Measurements from ENCODE around the gene PTPN20. TPM values are rescaled to one million over a fixed set of nuclear protein-coding genes. Genes with fewer than 3 reads are reported as not detected.
A peak's percentile ranks its signal among the peaks of the same experiment; 100 is the strongest.
"Not testable (repeated sequence)": the region's sequence is repeated elsewhere in the genome, so short reads cannot be mapped to it uniquely, and the experiment has no call there.

PTPN20 gene, protein sequence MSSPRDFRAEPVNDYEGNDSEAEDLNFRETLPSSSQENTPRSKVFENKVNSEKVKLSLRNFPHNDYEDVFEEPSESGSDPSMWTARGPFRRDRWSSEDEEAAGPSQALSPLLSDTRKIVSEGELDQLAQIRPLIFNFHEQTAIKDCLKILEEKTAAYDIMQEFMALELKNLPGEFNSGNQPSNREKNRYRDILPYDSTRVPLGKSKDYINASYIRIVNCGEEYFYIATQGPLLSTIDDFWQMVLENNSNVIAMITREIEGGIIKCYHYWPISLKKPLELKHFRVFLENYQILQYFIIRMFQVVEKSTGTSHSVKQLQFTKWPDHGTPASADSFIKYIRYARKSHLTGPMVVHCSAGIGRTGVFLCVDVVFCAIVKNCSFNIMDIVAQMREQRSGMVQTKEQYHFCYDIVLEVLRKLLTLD
- 9.5 TPM for total RNA-seq (2021; ENCODE audit: unreplicated experiment)
- polyA plus RNA-seq (2012; ENCODE audit: insufficient read length) = 5.9 TPM
- percentile 65 among the genes with signal in this experiment for Bru-seq, nascent RNA
- BruChase-seq, experiment 1, labeled RNA remaining after a 2-hour chase = percentile 69 among the genes with signal in this experiment
- percentile 62 among the genes with signal in this experiment for BruChase-seq, experiment 2, labeled RNA remaining after a 6-hour chase
- long read RNA-seq, partial matches to known transcripts = 0 of 19 reads
- long read RNA-seq, other reads (novel, unspliced or antisense) = 11 of 19 reads

DNA sequence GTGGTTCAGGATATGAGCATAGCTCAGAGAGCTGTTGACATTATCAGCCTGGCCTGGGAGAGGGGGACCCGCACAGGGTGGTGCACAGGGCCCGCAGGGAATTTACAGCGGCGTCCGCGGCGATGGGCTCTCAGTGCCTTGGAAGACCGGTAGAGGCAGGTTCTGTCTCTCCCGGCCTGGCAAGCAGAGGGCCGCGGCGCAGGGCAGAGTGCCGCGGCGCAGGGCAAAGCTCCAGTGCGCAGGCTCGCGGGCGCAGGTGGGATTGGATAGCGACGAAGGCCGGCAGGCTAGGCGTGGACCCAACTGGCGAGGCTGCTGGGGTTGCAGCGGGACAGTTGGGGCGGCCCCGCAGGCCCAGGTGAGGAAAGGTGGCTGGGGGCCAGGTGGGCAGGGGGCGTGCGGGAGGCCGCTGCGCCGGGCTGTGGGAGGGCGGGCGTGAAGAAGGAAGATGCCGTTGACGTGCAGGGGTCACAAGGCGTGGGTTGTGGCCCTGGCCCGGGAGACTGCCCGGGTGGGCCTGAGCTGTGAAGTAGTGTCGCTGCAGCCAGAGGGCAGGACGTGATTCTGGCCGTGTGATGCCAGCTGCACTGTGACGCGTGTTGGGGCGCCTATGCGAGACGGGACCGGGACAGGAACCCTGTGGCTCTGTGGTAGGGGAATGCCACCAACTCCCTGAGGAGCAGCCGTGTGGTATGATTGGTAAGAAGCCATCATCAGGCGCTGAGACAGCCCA is at the start of gene PTPN20:
TSS of gene PTPN20 (plus strand) at position 285 of the 733 bp plus-strand sequence. CDS start 21,072 bp downstream, outside the sequence.
- Histone ChIP-seq H3K4me3 (ENCODE audit: low read depth in 2 of 2, low read length in 2 of 2) (peak within 1 kb of the TSS; percentile 11 to 39; a peak in 2 of 4 replicates), H3K27ac (ENCODE audit: low read length) (peak within 1 kb of the TSS; percentile 63; the same call in 1 of the 2 replicates)
- H3K27me3 ChIP-seq (ENCODE audit: control insufficient read depth, insufficient read depth, low read length); POLR2A ChIA-PET; in situ Hi-C loops (cut with HindIII; ENCODE audit: low pct_unique_long_range_greater_than_20kb, low sequenced_read_pairs); intact Hi-C loops (cut with micrococcal nuclease; ENCODE audit: unreplicated experiment); H3K36me3 ChIP-seq (ENCODE audit: control insufficient read depth, insufficient read depth, low read length); H3K4me1 ChIP-seq (ENCODE audit: control insufficient read depth, insufficient read depth, low read length); BruUV-seq (replicated peaks); DNase-seq (ENCODE audit: low read depth, low spot score); CTCF ChIA-PET; H3K9me3 ChIP-seq (ENCODE audit: control insufficient read depth, insufficient read depth, low read depth, low read length): not testable (repeated sequence)
- peak; percentile 99 for ATAC-seq
- TF ChIP-seq POLR2AphosphoS5 (IDR thresholded peaks at IDR 0.05; ENCODE audit: low read depth, low read length) = peak; percentile 25; the same call in 1 of the 2 replicates

DNA sequence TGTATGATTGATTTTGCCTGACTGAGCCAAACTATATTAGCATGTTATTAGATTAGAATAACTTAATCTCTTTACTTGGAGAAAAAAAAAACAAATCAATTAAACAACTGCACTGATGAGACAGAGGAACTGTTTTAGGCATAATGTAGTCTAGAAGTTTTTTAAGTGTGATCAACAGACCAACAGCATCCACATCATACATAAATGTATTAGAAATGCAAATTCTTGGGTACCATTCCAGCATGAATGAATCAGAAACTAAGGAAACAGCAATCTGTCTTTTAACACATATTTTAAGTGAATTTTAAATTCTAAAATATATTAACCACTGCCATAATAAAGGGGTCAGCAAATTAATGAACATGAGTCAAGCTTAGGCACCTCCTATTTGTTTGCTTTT is 41.5 kb upstream of the PTPN20 start:
- ATAC-seq; H3K9me3 ChIP-seq (ENCODE audit: control insufficient read depth, insufficient read depth, low read depth, low read length); DNase-seq (ENCODE audit: low read depth, low spot score); POLR2A ChIA-PET; H3K4me1 ChIP-seq (ENCODE audit: control insufficient read depth, insufficient read depth, low read length); intact Hi-C loops (cut with micrococcal nuclease; ENCODE audit: unreplicated experiment); BruUV-seq (replicated peaks); H3K4me3 ChIP-seq (ENCODE audit: low read depth in 2 of 2, low read length in 2 of 2); H3K27me3 ChIP-seq (ENCODE audit: control insufficient read depth, insufficient read depth, low read length); H3K36me3 ChIP-seq (ENCODE audit: control insufficient read depth, insufficient read depth, low read length); CTCF ChIA-PET; H3K27ac ChIP-seq (ENCODE audit: low read length); in situ Hi-C loops (cut with HindIII; ENCODE audit: low pct_unique_long_range_greater_than_20kb, low sequenced_read_pairs): not testable (repeated sequence)

DNA sequence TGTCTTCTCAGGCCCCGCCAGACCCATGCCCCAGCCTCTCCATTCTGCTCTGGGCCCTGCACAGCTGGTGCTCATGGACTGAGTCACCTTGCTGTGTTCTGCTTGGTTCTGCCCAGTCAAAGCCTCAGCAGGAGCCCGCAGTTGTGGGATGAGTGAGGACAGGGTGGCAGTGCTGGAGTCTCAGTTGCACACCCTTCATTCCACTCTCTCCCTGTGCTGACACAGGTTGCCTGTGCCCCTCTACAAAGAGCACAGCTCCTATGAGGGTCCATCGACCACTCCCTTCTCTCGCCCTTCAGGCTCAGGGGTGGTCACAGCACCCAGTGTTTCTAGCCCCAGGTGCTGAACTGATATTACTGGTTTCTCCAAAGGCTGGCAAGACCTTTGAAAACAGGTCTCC is 39.6 kb upstream of the PTPN20 start:
- CTCF ChIA-PET; H3K4me1 ChIP-seq (ENCODE audit: control insufficient read depth, insufficient read depth, low read length); DNase-seq (ENCODE audit: low read depth, low spot score); H3K4me3 ChIP-seq (ENCODE audit: low read depth in 2 of 2, low read length in 2 of 2); H3K36me3 ChIP-seq (ENCODE audit: control insufficient read depth, insufficient read depth, low read length); H3K9me3 ChIP-seq (ENCODE audit: control insufficient read depth, insufficient read depth, low read depth, low read length); ATAC-seq; POLR2A ChIA-PET; H3K27me3 ChIP-seq (ENCODE audit: control insufficient read depth, insufficient read depth, low read length); BruUV-seq (replicated peaks); in situ Hi-C loops (cut with HindIII; ENCODE audit: low pct_unique_long_range_greater_than_20kb, low sequenced_read_pairs); intact Hi-C loops (cut with micrococcal nuclease; ENCODE audit: unreplicated experiment); H3K27ac ChIP-seq (ENCODE audit: low read length): not testable (repeated sequence)

DNA sequence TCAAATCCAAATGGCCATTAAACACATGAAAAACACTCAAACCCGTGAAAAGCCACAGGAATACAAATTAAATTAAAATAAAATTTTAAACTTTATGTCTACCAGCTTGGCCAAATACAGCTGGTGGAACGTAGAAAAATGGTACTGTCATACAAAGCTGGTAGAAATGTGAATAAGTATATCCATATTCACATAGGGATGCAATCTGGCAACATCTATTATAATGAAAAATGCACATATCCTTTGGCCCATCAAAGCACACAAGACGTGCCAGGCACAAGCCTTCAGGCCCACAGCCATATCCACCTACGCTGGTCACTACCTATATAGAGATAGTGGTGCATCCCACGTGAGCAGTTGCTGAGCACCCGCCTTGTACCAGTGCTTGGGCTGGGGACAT is 35.9 kb upstream of the PTPN20 start:
- BruUV-seq (replicated peaks); H3K4me1 ChIP-seq (ENCODE audit: control insufficient read depth, insufficient read depth, low read length); H3K9me3 ChIP-seq (ENCODE audit: control insufficient read depth, insufficient read depth, low read depth, low read length); H3K27ac ChIP-seq (ENCODE audit: low read length); in situ Hi-C loops (cut with HindIII; ENCODE audit: low pct_unique_long_range_greater_than_20kb, low sequenced_read_pairs); CTCF ChIA-PET; H3K4me3 ChIP-seq (ENCODE audit: low read depth in 2 of 2, low read length in 2 of 2); POLR2A ChIA-PET; ATAC-seq; intact Hi-C loops (cut with micrococcal nuclease; ENCODE audit: unreplicated experiment); H3K36me3 ChIP-seq (ENCODE audit: control insufficient read depth, insufficient read depth, low read length); H3K27me3 ChIP-seq (ENCODE audit: control insufficient read depth, insufficient read depth, low read length); DNase-seq (ENCODE audit: low read depth, low spot score): not testable (repeated sequence)

DNA sequence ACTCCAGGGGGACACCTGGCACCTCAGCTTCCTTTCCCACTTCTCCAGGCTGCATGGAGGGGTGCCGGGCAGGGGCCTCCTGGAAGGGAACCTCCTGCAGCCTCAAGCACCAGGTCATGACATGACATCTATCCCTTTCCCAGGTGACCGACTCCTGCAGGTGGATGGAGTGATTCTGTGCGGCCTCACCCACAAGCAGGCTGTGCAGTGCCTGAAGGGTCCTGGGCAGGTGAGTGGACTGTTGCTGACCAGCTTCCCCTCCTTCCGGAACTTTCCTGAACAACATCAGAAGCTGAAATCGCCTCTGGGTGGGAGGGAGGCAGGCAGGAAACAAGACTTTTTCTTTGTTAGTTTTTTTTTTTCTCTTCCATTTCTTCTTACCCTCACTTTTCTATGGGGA is 34.5 kb upstream of the PTPN20 start:
- H3K9me3 ChIP-seq (ENCODE audit: control insufficient read depth, insufficient read depth, low read depth, low read length); H3K4me1 ChIP-seq (ENCODE audit: control insufficient read depth, insufficient read depth, low read length); in situ Hi-C loops (cut with HindIII; ENCODE audit: low pct_unique_long_range_greater_than_20kb, low sequenced_read_pairs); H3K36me3 ChIP-seq (ENCODE audit: control insufficient read depth, insufficient read depth, low read length); CTCF ChIA-PET; H3K27ac ChIP-seq (ENCODE audit: low read length); intact Hi-C loops (cut with micrococcal nuclease; ENCODE audit: unreplicated experiment); H3K27me3 ChIP-seq (ENCODE audit: control insufficient read depth, insufficient read depth, low read length); ATAC-seq; DNase-seq (ENCODE audit: low read depth, low spot score); BruUV-seq (replicated peaks); H3K4me3 ChIP-seq (ENCODE audit: low read depth in 2 of 2, low read length in 2 of 2); POLR2A ChIA-PET: not testable (repeated sequence)

DNA sequence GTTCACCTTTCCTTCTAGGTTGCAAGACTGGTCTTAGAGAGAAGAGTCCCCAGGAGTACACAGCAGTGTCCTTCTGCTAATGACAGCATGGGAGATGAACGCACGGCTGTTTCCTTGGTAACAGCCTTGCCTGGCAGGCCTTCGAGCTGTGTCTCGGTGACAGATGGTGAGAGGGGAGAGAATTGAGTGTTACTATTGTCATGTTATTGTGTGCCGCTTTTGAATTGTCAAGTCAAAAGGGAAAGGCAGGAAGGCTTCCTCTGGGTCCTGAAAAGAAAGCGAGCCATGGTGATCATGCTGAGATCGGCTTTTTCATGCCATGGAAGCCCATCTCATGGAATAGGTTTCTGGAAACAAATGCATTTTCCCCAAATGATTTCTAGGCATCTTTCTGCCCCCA is 32.5 kb upstream of the PTPN20 start:
- DNase-seq (ENCODE audit: low read depth, low spot score); CTCF ChIA-PET; H3K27me3 ChIP-seq (ENCODE audit: control insufficient read depth, insufficient read depth, low read length); intact Hi-C loops (cut with micrococcal nuclease; ENCODE audit: unreplicated experiment); H3K4me3 ChIP-seq (ENCODE audit: low read depth in 2 of 2, low read length in 2 of 2); H3K9me3 ChIP-seq (ENCODE audit: control insufficient read depth, insufficient read depth, low read depth, low read length); H3K36me3 ChIP-seq (ENCODE audit: control insufficient read depth, insufficient read depth, low read length); in situ Hi-C loops (cut with HindIII; ENCODE audit: low pct_unique_long_range_greater_than_20kb, low sequenced_read_pairs); ATAC-seq; BruUV-seq (replicated peaks); H3K4me1 ChIP-seq (ENCODE audit: control insufficient read depth, insufficient read depth, low read length); POLR2A ChIA-PET; H3K27ac ChIP-seq (ENCODE audit: low read length): not testable (repeated sequence)

Measured in Panc1 (cell line).